CD4-positive, CD25-positive, alpha-beta regulatory T cell (primary cell): ENCODE results near the gene FRMD3. TPM values are rescaled to one million over a fixed set of nuclear protein-coding genes. Genes with fewer than 3 reads are reported as not detected.

Source experiments
- ATAC-seq, 2 donors: fragments of 150-1000 bp; cut with Tn5 transposase; one replicate each; pipeline ENCODE4 v1.10.0; 2021; ENCODE audit warnings: low read depth in 2 of 2, moderate number of reproducible peaks in 2 of 2, moderate library complexity in 1 of 2
- DNase-seq, 3 donors: peaks; one replicate each; pipeline versions ENCODE4 v3.0.0 to v3.0.0-alpha.2; 2012 to 2022; ENCODE audit warnings: mixed read lengths in 1 of 3
- H3K27ac ChIP-seq: one replicate; pipeline ENCODE4 v1.7.0; 2013; ENCODE audit warnings: mild to moderate bottlenecking, low read length; ENCODE audit not compliant: insufficient read depth, poor library complexity, severe bottlenecking
- H3K27me3 ChIP-seq: one replicate; pipeline ENCODE4 v1.7.0; 2013; ENCODE audit warnings: low read length; ENCODE audit not compliant: control insufficient read depth, insufficient read depth
- H3K36me3 ChIP-seq: one replicate; pipeline ENCODE4 v1.7.0; 2013; ENCODE audit warnings: mild to moderate bottlenecking, low read length, moderate library complexity; ENCODE audit not compliant: control insufficient read depth, insufficient read depth
- H3K4me1 ChIP-seq: 2 replicates; pipeline ENCODE4 v1.7.0; 2013; ENCODE audit warnings: mild to moderate bottlenecking, low read length; ENCODE audit not compliant: insufficient read depth, control insufficient read depth, poor library complexity, severe bottlenecking
- H3K4me3 ChIP-seq: one replicate; pipeline ENCODE4 v1.7.0; 2013; ENCODE audit warnings: low read depth, mild to moderate bottlenecking, low read length, moderate library complexity
- H3K9me3 ChIP-seq, 2 experiments: 1 replicate in 1 of 2; 2 replicates in 1 of 2; pipeline ENCODE4 v1.7.0; 2013; ENCODE audit warnings: low read length in 2 of 2, mild to moderate bottlenecking in 1 of 2, moderate library complexity in 1 of 2; ENCODE audit not compliant: control insufficient read depth in 2 of 2
- H3K27ac Mint-ChIP-seq, 3 donors: one replicate each; pipeline ENCODE4 v1.8.0; 2020 to 2022; ENCODE audit warnings: mild to moderate bottlenecking in 3 of 3, mixed read lengths in 3 of 3, moderate library complexity in 2 of 3
- H3K27me3 Mint-ChIP-seq: one replicate; pipeline ENCODE4 v1.8.0; 2022; ENCODE audit warnings: mild to moderate bottlenecking, mixed read lengths
- H3K36me3 Mint-ChIP-seq: one replicate; pipeline ENCODE4 v1.8.0; 2020; ENCODE audit warnings: mixed read lengths
- H3K4me1 Mint-ChIP-seq, 4 donors: one replicate each; pipeline ENCODE4 v1.8.0; 2020 to 2022; ENCODE audit warnings: mixed read lengths in 4 of 4, mild to moderate bottlenecking in 1 of 4
- H3K4me3 Mint-ChIP-seq, 4 donors: one replicate each; pipeline ENCODE4 v1.8.0; 2020 to 2022; ENCODE audit warnings: mild to moderate bottlenecking in 4 of 4, mixed read lengths in 4 of 4, moderate library complexity in 3 of 4
- H3K9me3 Mint-ChIP-seq, 7 donors: one replicate each; pipeline ENCODE4 v1.8.0; 2020 to 2022; ENCODE audit warnings: mixed read lengths in 7 of 7, mild to moderate bottlenecking in 3 of 7, moderate library complexity in 2 of 7
- polyA plus RNA-seq, 4 donors: library from polyadenylated mRNA; unstranded; fragments of 300-500 nt; fragmentation: Illumina TruSeq; gene quantifications; one replicate each; pipeline ENCODE4 v1.2.3, GENCODE V29; 2021
- total RNA-seq: library from RNA; stranded (reverse); gene quantifications from one replicate; pipeline ENCODE4 v1.2.3, GENCODE V29; 2022

Gene FRMD3
- total and polyA plus RNA-seq, 5 donors from 2014 or later: 0.25 to 2.8 TPM; not detected in 3

- Mint-ChIP-seq H3K27ac (peak overlapping the region in 1 of 3 donors; percentile 29), H3K4me1 (no peaks in the 10 kb centered on the region), H3K4me3 (peak overlapping the region in 1 of 4 donors; percentile 43), H3K36me3 (peaks cover 3% of the 10 kb centered on the region), H3K27me3 (peaks cover 40% of the 10 kb centered on the region), H3K9me3 (peaks cover 0 to 5% (median 0%) of the 10 kb centered on the region in 7 donors)
- H3K4me1 ChIP-seq: peaks cover 2% of the 10 kb centered on the region
- no peak overlapping the region for H3K4me3 ChIP-seq
- peaks cover 15% of the 10 kb centered on the region for H3K27me3 ChIP-seq
- DNase-seq (no peak), ATAC-seq (no peak)
- no peaks in the 10 kb centered on the region for H3K9me3 ChIP-seq
- no peaks in the 10 kb centered on the region for H3K36me3 ChIP-seq
- H3K27ac ChIP-seq: no peak overlapping the region
These were observed 663 bp upstream of the FRMD3 start for GRCh38 chr9:83538890-83539238.

GRCh38 chr9:83537331-83538171 is 650 bp downstream of the FRMD3 start:
- no peak for ATAC-seq
- Histone ChIP-seq H3K4me1 (peaks cover 2% of the 10 kb centered on the region), H3K9me3 (no peaks in the 10 kb centered on the region), H3K27ac (no peak overlapping the region), H3K36me3 (no peaks in the 10 kb centered on the region), H3K27me3 (peaks cover 15% of the 10 kb centered on the region), H3K4me3 (no peak overlapping the region)
- DNase-seq: peak in 1 of 3 donors; percentile 5
- Mint-ChIP-seq H3K4me1 (no peaks in the 10 kb centered on the region), H3K27me3 (peaks cover 42% of the 10 kb centered on the region), H3K4me3 (no peak overlapping the region), H3K36me3 (peaks cover 3% of the 10 kb centered on the region), H3K27ac (no peak overlapping the region), H3K9me3 (peaks cover 0 to 2% (median 0%) of the 10 kb centered on the region in 7 donors)

GRCh38 chr9:83536332-83536731 is 1.9 kb downstream of the FRMD3 start:
- DNase-seq: no peak
- no peak overlapping the region for H3K4me3 Mint-ChIP-seq
- Histone ChIP-seq H3K27ac (no peak overlapping the region), H3K36me3 (no peaks in the 10 kb centered on the region), H3K4me1 (peaks cover 2% of the 10 kb centered on the region), H3K27me3 (peaks cover 15% of the 10 kb centered on the region), H3K9me3 (no peaks in the 10 kb centered on the region), H3K4me3 (no peak overlapping the region)
- peaks cover 3% of the 10 kb centered on the region for H3K36me3 Mint-ChIP-seq
- H3K27me3 Mint-ChIP-seq: peaks cover 42% of the 10 kb centered on the region
- no peaks in the 10 kb centered on the region for H3K4me1 Mint-ChIP-seq
- no peak overlapping the region for H3K27ac Mint-ChIP-seq
- ATAC-seq: no peak
- H3K9me3 Mint-ChIP-seq: peaks cover 0 to 2% (median 0%) of the 10 kb centered on the region in 7 donors

GRCh38 chr9:83535736-83536135 is 2.5 kb downstream of the FRMD3 start:
- Mint-ChIP-seq H3K4me1 (no peaks in the 10 kb centered on the region), H3K4me3 (no peak overlapping the region), H3K27me3 (peaks cover 42% of the 10 kb centered on the region), H3K27ac (no peak overlapping the region), H3K36me3 (peaks cover 3% of the 10 kb centered on the region), H3K9me3 (peaks cover 0 to 2% (median 0%) of the 10 kb centered on the region in 7 donors)
- H3K9me3 ChIP-seq: no peaks in the 10 kb centered on the region
- no peak for DNase-seq
- H3K27me3 ChIP-seq: peaks cover 15% of the 10 kb centered on the region
- no peak overlapping the region for H3K4me3 ChIP-seq
- H3K4me1 ChIP-seq: peaks cover 2% of the 10 kb centered on the region
- no peaks in the 10 kb centered on the region for H3K36me3 ChIP-seq
- ATAC-seq: no peak
- H3K27ac ChIP-seq: no peak overlapping the region

GRCh38 chr9:83533296-83533695 is 4.9 kb downstream of the FRMD3 start:
- Mint-ChIP-seq H3K4me1 (no peaks in the 10 kb centered on the region), H3K9me3 (peaks cover 0 to 6% (median 0%) of the 10 kb centered on the region in 7 donors), H3K4me3 (no peak overlapping the region), H3K36me3 (peaks cover 3% of the 10 kb centered on the region), H3K27ac (no peak overlapping the region), H3K27me3 (peaks cover 29% of the 10 kb centered on the region)
- H3K27me3 ChIP-seq: peaks cover 8% of the 10 kb centered on the region
- no peaks in the 10 kb centered on the region for H3K9me3 ChIP-seq
- no peak for ATAC-seq
- no peak overlapping the region for H3K4me3 ChIP-seq
- no peak for DNase-seq
- H3K27ac ChIP-seq: no peak overlapping the region
- no peaks in the 10 kb centered on the region for H3K36me3 ChIP-seq
- peaks cover under 1% of the 10 kb centered on the region for H3K4me1 ChIP-seq

GRCh38 chr9:83526901-83527300 is 11.3 kb downstream of the FRMD3 start:
- Mint-ChIP-seq H3K9me3 (peaks cover 0 to 6% (median 0%) of the 10 kb centered on the region in 7 donors), H3K4me1 (no peaks in the 10 kb centered on the region), H3K36me3 (no peaks in the 10 kb centered on the region), H3K27ac (no peak overlapping the region), H3K4me3 (no peak overlapping the region), H3K27me3 (peaks cover 8% of the 10 kb centered on the region)
- DNase-seq (no peak), ATAC-seq (no peak)
- Histone ChIP-seq H3K9me3 (no peaks in the 10 kb centered on the region), H3K27me3 (peaks cover 1% of the 10 kb centered on the region), H3K4me1 (no peaks in the 10 kb centered on the region), H3K4me3 (no peak overlapping the region), H3K27ac (no peak overlapping the region), H3K36me3 (no peaks in the 10 kb centered on the region)

GRCh38 chr9:83526211-83526610 is 12.0 kb downstream of the FRMD3 start:
- H3K4me1 Mint-ChIP-seq: no peaks in the 10 kb centered on the region
- DNase-seq (no peak), ATAC-seq (no peak)
- H3K27me3 Mint-ChIP-seq: peaks cover 8% of the 10 kb centered on the region
- peaks cover 0 to 6% (median 0%) of the 10 kb centered on the region in 7 donors for H3K9me3 Mint-ChIP-seq
- Histone ChIP-seq H3K9me3 (no peaks in the 10 kb centered on the region), H3K27me3 (peaks cover 1% of the 10 kb centered on the region), H3K4me1 (no peaks in the 10 kb centered on the region), H3K36me3 (no peaks in the 10 kb centered on the region), H3K4me3 (no peak overlapping the region), H3K27ac (no peak overlapping the region)
- no peak overlapping the region for H3K27ac Mint-ChIP-seq
- H3K36me3 Mint-ChIP-seq: no peaks in the 10 kb centered on the region
- H3K4me3 Mint-ChIP-seq: no peak overlapping the region

- Histone ChIP-seq H3K36me3 (no peaks in the 10 kb centered on the region), H3K4me3 (no peak overlapping the region), H3K27me3 (no peaks in the 10 kb centered on the region), H3K27ac (no peak overlapping the region), H3K9me3 (no peaks in the 10 kb centered on the region), H3K4me1 (no peaks in the 10 kb centered on the region)
- Mint-ChIP-seq H3K36me3 (no peaks in the 10 kb centered on the region), H3K9me3 (peaks cover 0 to 1% (median 0%) of the 10 kb centered on the region in 7 donors), H3K4me1 (no peaks in the 10 kb centered on the region), H3K4me3 (no peak overlapping the region), H3K27ac (no peak overlapping the region), H3K27me3 (peaks cover 4% of the 10 kb centered on the region)
- ATAC-seq: no peak
- no peak for DNase-seq
These were observed 14.5 kb downstream of the FRMD3 start for GRCh38 chr9:83523684-83524083.
